GM10847 (cell line): Measurements from ENCODE around the gene VIM.

Experiments
- POLR2A ChIP-seq: IDR thresholded peaks from 2 replicates; pipeline ENCODE4 v1.6.1; 2011; ENCODE audit not compliant: insufficient read length; ENCODE audit errors: extremely low read depth

Gene VIM

GRCh38 chr10:17228091-17229015 is at the start of gene VIM:
TSS of gene VIM (plus strand) at chr10:17228241. CDS start at chr10:17229423, 1,182 bp downstream.
- TF ChIP-seq POLR2A: no peak

- TF ChIP-seq POLR2A: no peak
Observed at GRCh38 chr10:17179002-17179401, 49.0 kb upstream of the VIM start.

GRCh38 chr10:17181110-17181509 is 46.9 kb upstream of the VIM start:
- no peak for TF ChIP-seq POLR2A

GRCh38 chr10:17181751-17182150 is 46.3 kb upstream of the VIM start:
- no peak for TF ChIP-seq POLR2A

GRCh38 chr10:17183110-17183509 is 44.9 kb upstream of the VIM start:
- TF ChIP-seq POLR2A: no peak

- TF ChIP-seq POLR2A: no peak
Observed at GRCh38 chr10:17185873-17186272, 42.2 kb upstream of the VIM start.

- TF ChIP-seq POLR2A: no peak
Observed at GRCh38 chr10:17188644-17189172, 39.3 kb upstream of the VIM start.

- no peak for TF ChIP-seq POLR2A
Observed at GRCh38 chr10:17190602-17191001, 37.4 kb upstream of the VIM start.

GRCh38 chr10:17195083-17195482 is 33.0 kb upstream of the VIM start:
- TF ChIP-seq POLR2A: no peak

GRCh38 chr10:17196045-17196444 is 32.0 kb upstream of the VIM start:
- no peak for TF ChIP-seq POLR2A

GRCh38 chr10:17196573-17196972 is 31.5 kb upstream of the VIM start:
- TF ChIP-seq POLR2A: no peak

- no peak for TF ChIP-seq POLR2A
Observed at GRCh38 chr10:17199351-17199804, 28.7 kb upstream of the VIM start.

GRCh38 chr10:17200001-17200911 is 27.8 kb upstream of the VIM start:
- no peak for TF ChIP-seq POLR2A

GRCh38 chr10:17200912-17201793 is 26.9 kb upstream of the VIM start, which contains the start of gene TRDMT1:
TSS of gene TRDMT1 (minus strand) at chr10:17201672. CDS start at chr10:17201634, 38 bp downstream.
- TF ChIP-seq POLR2A: no peak
